ENCODE data around the gene ACTL7A.

The ACTL7A gene

GRCh38 chr9:108852079-108852478, 10.0 kb upstream of the ACTL7A start:
- Histone ChIP-seq H3K9me3 (ENCODE audit: severe bottlenecking) (no peaks in the 10 kb centered on the region), H3K4me3 (ENCODE audit: severe bottlenecking) (no peak overlapping the region), H3K27ac (ENCODE audit: poor library complexity, severe bottlenecking) (no peak overlapping the region), H3K27me3 (ENCODE audit: insufficient read depth, poor library complexity, severe bottlenecking) (no peaks in the 10 kb centered on the region), H3K4me1 (ENCODE audit: insufficient read depth, poor library complexity, severe bottlenecking) (no peaks in the 10 kb centered on the region), H3K36me3 (ENCODE audit: low read depth) (no peaks in the 10 kb centered on the region)
- TF ChIP-seq, protein P1, sequence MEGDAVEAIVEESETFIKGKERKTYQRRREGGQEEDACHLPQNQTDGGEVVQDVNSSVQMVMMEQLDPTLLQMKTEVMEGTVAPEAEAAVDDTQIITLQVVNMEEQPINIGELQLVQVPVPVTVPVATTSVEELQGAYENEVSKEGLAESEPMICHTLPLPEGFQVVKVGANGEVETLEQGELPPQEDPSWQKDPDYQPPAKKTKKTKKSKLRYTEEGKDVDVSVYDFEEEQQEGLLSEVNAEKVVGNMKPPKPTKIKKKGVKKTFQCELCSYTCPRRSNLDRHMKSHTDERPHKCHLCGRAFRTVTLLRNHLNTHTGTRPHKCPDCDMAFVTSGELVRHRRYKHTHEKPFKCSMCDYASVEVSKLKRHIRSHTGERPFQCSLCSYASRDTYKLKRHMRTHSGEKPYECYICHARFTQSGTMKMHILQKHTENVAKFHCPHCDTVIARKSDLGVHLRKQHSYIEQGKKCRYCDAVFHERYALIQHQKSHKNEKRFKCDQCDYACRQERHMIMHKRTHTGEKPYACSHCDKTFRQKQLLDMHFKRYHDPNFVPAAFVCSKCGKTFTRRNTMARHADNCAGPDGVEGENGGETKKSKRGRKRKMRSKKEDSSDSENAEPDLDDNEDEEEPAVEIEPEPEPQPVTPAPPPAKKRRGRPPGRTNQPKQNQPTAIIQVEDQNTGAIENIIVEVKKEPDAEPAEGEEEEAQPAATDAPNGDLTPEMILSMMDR (IDR thresholded peaks at IDR 0.05; ENCODE audit: poor library complexity, severe bottlenecking) = no peak
- no peak for ATAC-seq (ENCODE audit: low read depth)
- no peak for DNase-seq (ENCODE audit: low spot score)

DNA sequence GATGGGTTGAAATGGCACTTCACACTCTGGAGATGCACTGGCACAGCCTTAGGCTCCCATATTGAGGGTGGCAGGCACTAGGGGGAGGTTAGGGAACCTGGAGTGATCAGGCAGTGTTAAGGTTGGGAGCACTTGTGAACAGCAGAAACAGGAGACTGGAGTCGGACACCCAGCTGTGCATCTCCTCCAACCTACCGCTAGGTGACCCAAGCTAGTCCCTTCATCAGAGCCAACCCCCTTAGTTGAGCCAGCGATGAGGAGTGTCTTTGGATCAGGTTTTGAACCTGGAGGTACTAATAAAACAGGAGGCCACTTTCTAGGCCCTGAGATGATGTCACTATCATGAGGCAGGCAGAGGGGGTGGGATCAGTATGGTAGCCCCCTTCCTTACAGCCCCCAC, 8.0 kb upstream of the ACTL7A start:
- H3K9me3 ChIP-seq (ENCODE audit: severe bottlenecking) = no peaks in the 10 kb centered on the region
- ATAC-seq (ENCODE audit: low read depth) (no peak), DNase-seq (ENCODE audit: low spot score) (no peak)
- no peak overlapping the region for H3K4me3 ChIP-seq (ENCODE audit: severe bottlenecking)
- H3K27me3 ChIP-seq (ENCODE audit: insufficient read depth, poor library complexity, severe bottlenecking) = no peaks in the 10 kb centered on the region
- H3K27ac ChIP-seq (ENCODE audit: poor library complexity, severe bottlenecking) = no peak overlapping the region
- TF ChIP-seq, protein P1 (IDR thresholded peaks at IDR 0.05; ENCODE audit: poor library complexity, severe bottlenecking) = no peak
- H3K4me1 ChIP-seq (ENCODE audit: insufficient read depth, poor library complexity, severe bottlenecking) = peaks cover 1% of the 10 kb centered on the region
- no peaks in the 10 kb centered on the region for H3K36me3 ChIP-seq (ENCODE audit: low read depth)

- no peaks in the 10 kb centered on the region for H3K27me3 ChIP-seq (ENCODE audit: insufficient read depth, poor library complexity, severe bottlenecking)
- peaks cover 9% of the 10 kb centered on the region for H3K4me1 ChIP-seq (ENCODE audit: insufficient read depth, poor library complexity, severe bottlenecking)
- TF ChIP-seq, protein P1 (IDR thresholded peaks at IDR 0.05; ENCODE audit: poor library complexity, severe bottlenecking) = no peak
- no peaks in the 10 kb centered on the region for H3K9me3 ChIP-seq (ENCODE audit: severe bottlenecking)
- no peak overlapping the region for H3K27ac ChIP-seq (ENCODE audit: poor library complexity, severe bottlenecking)
- DNase-seq (ENCODE audit: low spot score) (no peak), ATAC-seq (ENCODE audit: low read depth) (no peak)
- H3K4me3 ChIP-seq (ENCODE audit: severe bottlenecking) = no peak overlapping the region
- no peaks in the 10 kb centered on the region for H3K36me3 ChIP-seq (ENCODE audit: low read depth)
Observed at GRCh38 chr9:108854641-108855528, 7.2 kb upstream of the ACTL7A start.

DNA sequence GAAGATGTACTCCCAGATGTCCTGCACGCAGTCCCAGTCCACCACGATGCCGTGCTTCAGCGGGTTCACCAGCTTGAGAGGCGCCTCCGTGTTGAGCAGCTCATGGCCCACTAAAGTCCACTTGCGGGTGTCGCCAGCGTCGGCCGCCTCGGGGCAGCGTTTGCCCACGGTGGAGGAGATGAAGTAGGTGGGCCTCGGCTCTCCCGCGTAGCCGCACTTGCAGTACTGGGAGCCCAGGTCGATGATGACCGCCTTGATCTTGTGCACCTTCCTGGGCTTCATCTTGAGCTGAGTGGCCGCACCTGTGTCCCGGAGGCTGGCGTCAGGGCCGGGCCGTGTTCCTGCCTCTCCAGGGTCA, 6.6 kb upstream of the ACTL7A start:
- Histone ChIP-seq H3K27ac (ENCODE audit: poor library complexity, severe bottlenecking) (no peak overlapping the region), H3K27me3 (ENCODE audit: insufficient read depth, poor library complexity, severe bottlenecking) (no peaks in the 10 kb centered on the region), H3K36me3 (ENCODE audit: low read depth) (no peaks in the 10 kb centered on the region), H3K9me3 (ENCODE audit: severe bottlenecking) (no peaks in the 10 kb centered on the region), H3K4me1 (ENCODE audit: insufficient read depth, poor library complexity, severe bottlenecking) (peaks cover 15% of the 10 kb centered on the region), H3K4me3 (ENCODE audit: severe bottlenecking) (no peak overlapping the region)
- DNase-seq (ENCODE audit: low spot score) (no peak), ATAC-seq (ENCODE audit: low read depth) (no peak)
- TF ChIP-seq, protein P1 (IDR thresholded peaks at IDR 0.05; ENCODE audit: poor library complexity, severe bottlenecking) = no peak

DNA sequence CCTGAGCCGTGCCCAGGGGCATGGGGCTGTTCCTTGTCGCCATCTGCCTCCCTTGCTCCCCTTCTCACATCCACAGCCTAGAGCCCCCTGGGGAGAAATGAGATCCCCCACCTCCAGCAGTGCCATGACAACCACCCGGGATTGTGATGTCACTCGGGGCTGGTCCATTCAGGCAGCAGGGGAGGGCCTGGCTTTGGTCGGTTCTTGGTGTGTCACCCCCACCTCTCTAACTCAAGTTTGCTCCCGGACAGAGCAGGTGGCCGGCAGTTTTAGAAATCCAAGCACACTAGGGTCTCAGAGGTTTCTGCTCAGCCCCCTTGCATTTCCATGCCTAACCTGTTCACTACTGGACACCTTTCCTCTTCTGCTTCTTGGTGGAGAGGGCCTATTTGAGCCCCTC, 6.2 kb upstream of the ACTL7A start, which contains the start of gene ACTL7B:
ACTL7B (minus strand) TSS at position 99 of the 400 bp plus-strand sequence; CDS start at position 43, 56 bp downstream.
- H3K4me3 ChIP-seq (ENCODE audit: severe bottlenecking) = no peak within 1 kb of the TSS
- no peak for DNase-seq (ENCODE audit: low spot score)
- no peaks in the 10 kb centered on the region for H3K27me3 ChIP-seq (ENCODE audit: insufficient read depth, poor library complexity, severe bottlenecking)
- H3K9me3 ChIP-seq (ENCODE audit: severe bottlenecking) = no peaks in the 10 kb centered on the region
- no peak within 1 kb of the TSS for H3K27ac ChIP-seq (ENCODE audit: poor library complexity, severe bottlenecking)
- H3K36me3 ChIP-seq (ENCODE audit: low read depth) = no peaks in the 10 kb centered on the region
- TF ChIP-seq, protein P1 (IDR thresholded peaks at IDR 0.05; ENCODE audit: poor library complexity, severe bottlenecking) = no peak
- ATAC-seq (ENCODE audit: low read depth) = no peak
- H3K4me1 ChIP-seq (ENCODE audit: insufficient read depth, poor library complexity, severe bottlenecking) = peaks cover 19% of the 10 kb centered on the region
